Right atrium auricular region (tissue), 2 donors: ENCODE data around the gene DRD4. TPM values are rescaled to one million over a fixed set of nuclear protein-coding genes. Genes with fewer than 3 reads are reported as not detected.

ENCODE experiments used
- DNase-seq: peaks from one replicate; pipeline ENCODE4 v3.0.0-alpha.2; 2019; ENCODE audit warnings: low spot score
- H3K27ac ChIP-seq, 2 donors: fragments of 200-600 bp; sonication (generic); 1 replicate in 1 of 2; 2 replicates in 1 of 2; pipeline ENCODE4 v1.5.1; 2016 to 2019
- H3K27me3 ChIP-seq, 2 donors: fragments of 200-600 bp; sonication (generic); one replicate each; pipeline versions ENCODE4 v1.5.1 to v1.6.0; 2017 to 2019
- H3K36me3 ChIP-seq: fragments of 200-600 bp; sonication (generic); one replicate; pipeline ENCODE4 v1.5.1; 2016
- H3K4me1 ChIP-seq, 2 donors: fragments of 200-600 bp; sonication (generic); one replicate each; pipeline versions ENCODE4 v1.5.1 to v1.6.0; 2017 to 2019
- H3K4me3 ChIP-seq, 2 donors: fragments of 200-600 bp; sonication (generic); 1 replicate in 1 of 2; 2 replicates in 1 of 2; pipeline ENCODE4 v1.5.1; 2017 to 2019; ENCODE audit warnings: mild to moderate bottlenecking in 1 of 2, moderate library complexity in 1 of 2
- H3K9me3 ChIP-seq, 2 donors: fragments of 200-600 bp; sonication (generic); one replicate each; pipeline ENCODE4 v1.5.1; 2019
- CTCF ChIP-seq, 2 donors: fragments of 200-600 bp; sonication (generic); IDR thresholded peaks; one replicate each; pipeline ENCODE4 v1.5.1; 2019; ENCODE audit warnings: antibody characterized with exemption in 2 of 2
- total RNA-seq, 2 donors: library from RNA; depleted of rRNA; stranded (reverse); fragments of >200 nt; gene quantifications; one replicate each; pipeline ENCODE4 v1.1.0, GENCODE V29; 2016

The DRD4 gene
- total RNA-seq, 2 donors from 2014 or later: not detected

DNA sequence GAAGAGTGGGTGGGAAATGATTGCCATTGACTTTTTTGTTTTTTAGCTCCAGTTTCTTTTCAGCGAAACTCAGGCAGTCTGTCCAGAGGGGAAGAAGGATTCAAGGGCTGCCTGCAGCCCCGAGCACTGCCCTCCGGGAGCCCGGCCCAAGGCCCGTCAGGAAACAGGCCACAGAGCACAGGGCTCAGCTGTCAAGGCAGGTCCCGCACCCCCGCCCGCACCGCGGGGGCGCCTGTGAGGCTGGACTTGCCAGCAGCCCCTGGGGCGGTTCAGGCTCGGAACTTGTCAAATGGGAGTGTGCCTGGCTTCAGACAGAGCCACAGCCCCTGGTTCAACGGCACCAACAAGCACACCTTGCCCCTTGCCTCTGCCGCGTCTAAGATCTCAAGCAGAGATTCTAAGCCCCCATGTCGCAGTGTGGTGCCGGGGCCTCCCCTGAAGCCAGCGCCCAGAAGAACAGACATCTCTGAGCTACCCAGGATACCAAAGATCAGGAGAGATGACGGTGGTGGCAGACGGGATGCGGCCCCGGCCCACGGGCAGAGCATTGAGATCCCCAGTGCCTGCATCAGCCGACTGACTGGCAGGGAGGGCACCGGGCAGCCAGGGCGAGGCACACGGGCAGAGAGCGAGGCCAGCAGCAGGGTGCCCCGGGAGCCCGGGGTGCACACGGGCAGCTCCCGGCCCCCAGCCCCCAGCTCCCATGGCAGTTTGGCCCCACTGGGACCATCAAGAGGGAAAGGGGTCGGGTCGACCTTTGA lies 29.9 kb upstream of the DRD4 start:
- no peaks in the 10 kb centered on the region for H3K9me3 ChIP-seq
- H3K36me3 ChIP-seq: peaks cover 100% of the 10 kb centered on the region
- H3K27me3 ChIP-seq: no peaks in the 10 kb centered on the region
- TF ChIP-seq CTCF (IDR thresholded peaks at IDR 0.05): no peak
- H3K27ac ChIP-seq: peak overlapping the region in 1 of 2 donors; percentile 59
- H3K4me1 ChIP-seq: peaks cover 0 to 6% of the 10 kb centered on the region in 2 donors
- no peak overlapping the region for H3K4me3 ChIP-seq
- DNase-seq: no peak

GRCh38 chr11:607971-608659 lies 29.0 kb upstream of the DRD4 start:
- H3K27ac ChIP-seq: no peak overlapping the region
- H3K27me3 ChIP-seq: no peaks in the 10 kb centered on the region
- no peak for DNase-seq

DNA sequence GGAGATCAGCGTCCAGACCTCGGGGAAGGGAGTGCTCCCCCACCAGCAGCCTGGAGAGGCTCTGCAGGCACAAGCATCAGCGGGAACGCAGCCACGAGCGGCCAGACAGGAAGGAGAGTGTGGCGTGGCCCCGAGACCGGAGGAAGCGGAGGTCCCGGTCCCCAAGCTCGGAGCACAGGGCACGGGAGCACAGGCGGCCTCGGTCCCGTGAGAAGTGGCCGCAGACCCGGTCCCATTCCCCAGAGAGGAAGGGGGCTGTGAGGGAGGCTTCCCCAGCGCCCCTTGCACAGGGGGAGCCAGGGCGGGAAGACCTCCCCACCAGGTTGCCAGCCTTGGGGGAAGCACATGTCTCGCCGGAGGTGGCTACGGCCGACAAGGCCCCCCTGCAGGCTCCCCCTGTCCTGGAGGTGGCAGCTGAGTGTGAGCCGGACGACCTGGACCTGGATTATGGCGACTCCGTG lies 28.2 kb upstream of the DRD4 start:
- no peak for TF ChIP-seq CTCF (IDR thresholded peaks at IDR 0.05)
- peaks cover 94% of the 10 kb centered on the region for H3K36me3 ChIP-seq
- no peak for DNase-seq
- H3K27ac ChIP-seq: no peak overlapping the region
- no peaks in the 10 kb centered on the region for H3K27me3 ChIP-seq
- no peak overlapping the region for H3K4me3 ChIP-seq
- peaks cover 0 to 16% of the 10 kb centered on the region in 2 donors for H3K4me1 ChIP-seq
- no peaks in the 10 kb centered on the region for H3K9me3 ChIP-seq

More at GRCh38 chr11:607971-608659, 29.0 kb upstream of the DRD4 start:
- Histone ChIP-seq H3K4me1 (peaks cover 0 to 9% of the 10 kb centered on the region in 2 donors), H3K9me3 (no peaks in the 10 kb centered on the region), H3K4me3 (no peak overlapping the region), H3K36me3 (peaks cover 100% of the 10 kb centered on the region)
- TF ChIP-seq CTCF (IDR thresholded peaks at IDR 0.05): no peak

- no peak for DNase-seq
- no peak for TF ChIP-seq CTCF (IDR thresholded peaks at IDR 0.05)
- H3K27ac ChIP-seq: no peak overlapping the region
Measured at GRCh38 chr11:609341-609811, 27.7 kb upstream of the DRD4 start.

DNA sequence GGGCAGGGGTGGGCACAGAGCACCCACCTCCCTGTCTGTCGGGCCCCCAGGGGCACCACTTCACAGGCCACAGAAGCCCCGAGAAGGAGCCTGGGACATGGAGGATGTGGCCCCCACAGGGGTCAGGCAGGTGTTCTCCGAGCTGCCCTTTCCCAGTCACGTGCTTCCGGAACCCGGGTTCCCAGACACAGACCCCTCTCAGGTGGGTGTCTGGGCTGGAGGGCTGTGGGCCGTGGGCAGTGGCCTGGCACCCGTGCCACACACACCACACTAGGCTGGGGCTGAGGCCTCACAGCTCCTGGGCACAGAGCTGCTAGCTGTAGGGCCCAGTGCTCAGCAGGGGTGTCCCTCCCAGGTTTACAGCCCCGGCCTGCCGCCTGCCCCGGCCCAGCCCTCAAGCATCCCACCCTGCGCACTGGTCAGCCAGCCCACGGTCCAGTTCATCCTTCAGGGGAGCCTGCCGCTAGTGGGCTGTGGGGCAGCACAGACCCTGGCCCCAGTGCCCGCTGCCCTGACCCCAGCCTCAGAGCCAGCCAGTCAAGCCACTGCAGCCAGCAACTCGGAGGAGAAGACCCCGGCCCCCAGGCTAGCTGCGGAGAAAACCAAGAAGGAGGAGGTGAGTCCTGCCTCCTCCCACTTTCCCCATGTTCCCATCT lies 26.8 kb upstream of the DRD4 start:
- no peak for DNase-seq
- Histone ChIP-seq H3K9me3 (no peaks in the 10 kb centered on the region), H3K27ac (no peak overlapping the region), H3K4me1 (peaks cover 0 to 30% of the 10 kb centered on the region in 2 donors), H3K4me3 (no peak overlapping the region), H3K27me3 (no peaks in the 10 kb centered on the region), H3K36me3 (peaks cover 80% of the 10 kb centered on the region)
- no peak for TF ChIP-seq CTCF (IDR thresholded peaks at IDR 0.05)

More at GRCh38 chr11:609341-609811, 27.7 kb upstream of the DRD4 start:
- Histone ChIP-seq H3K27me3 (no peaks in the 10 kb centered on the region), H3K9me3 (no peaks in the 10 kb centered on the region), H3K4me1 (peaks cover 0 to 21% of the 10 kb centered on the region in 2 donors), H3K36me3 (peaks cover 89% of the 10 kb centered on the region), H3K4me3 (no peak overlapping the region)
